B cell (primary cell): ENCODE results near the gene CSNK1E. TPM values are rescaled to one million over a fixed set of nuclear protein-coding genes. Genes with fewer than 3 reads are reported as not detected.

Source experiments
- ATAC-seq: fragments of 200-7000 bp; cut with Tn5 transposase; one replicate; pipeline ENCODE4 v1.10.0; 2021; ENCODE audit warnings: low read depth, mild to moderate bottlenecking, moderate number of reproducible peaks, moderate library complexity
- CTCF ChIA-PET: fragments of 350-600 bp; sonication (Branson Sonifier 250); formaldehyde crosslinking; loops from one replicate; lab custom pipeline; 2021; ENCODE audit warnings: antibody characterized with exemption, inconsistent platforms; lab: Charles Lee
- POLR2A ChIA-PET: fragments of 350-600 bp; sonication (Branson Sonifier 250); formaldehyde crosslinking; loops from one replicate; lab custom pipeline; 2021; ENCODE audit warnings: antibody characterized with exemption; lab: Charles Lee
- DNase-seq: peaks from one replicate; pipeline ENCODE4 v3.0.0; 2013
- H2AFZ ChIP-seq: 2 replicates; pipeline ENCODE4 v1.6.1; 2012; ENCODE audit warnings: mild to moderate bottlenecking, low read depth, low read length; ENCODE audit not compliant: insufficient read depth, poor library complexity, severe bottlenecking
- H3K27ac ChIP-seq, 2 donors: 1 replicate in 1 of 2; 2 replicates in 1 of 2; pipeline ENCODE4 v1.5.1; 2012 to 2013; ENCODE audit warnings: low read length in 2 of 2, mild to moderate bottlenecking in 2 of 2, moderate library complexity in 1 of 2
- H3K27me3 ChIP-seq, 4 experiments: fragments of 200-600 bp in 1 of 4; sonication (generic) in 1 of 4; replicated peaks in 1 of 4; 1 replicate in 2 of 4; 2 replicates in 2 of 4; pipeline versions ENCODE4 v1.6.1 to v1.7.0; 2013 to 2016; ENCODE audit warnings: low read length in 3 of 4, mild to moderate bottlenecking in 2 of 4, mixed read lengths in 1 of 4, moderate library complexity in 1 of 4; ENCODE audit not compliant: insufficient read depth in 4 of 4, control insufficient read depth in 3 of 4; ENCODE audit errors: control extremely low read depth in 1 of 4
- H3K36me3 ChIP-seq, 2 experiments: replicated peaks in 1 of 2; 1 replicate in 1 of 2; 2 replicates in 1 of 2; pipeline versions ENCODE4 v1.6.1 to v1.7.1; 2013; ENCODE audit warnings: low read length in 1 of 2; ENCODE audit not compliant: insufficient read depth in 2 of 2, control insufficient read depth in 1 of 2; ENCODE audit errors: control extremely low read depth in 1 of 2, extremely low read depth in 1 of 2
- H3K4me1 ChIP-seq, 2 donors: fragments of 200-600 bp in 1 of 2; sonication (generic) in 1 of 2; 1 replicate in 1 of 2; 2 replicates in 1 of 2; pipeline versions ENCODE4 v1.5.1 to v1.6.1; 2013 to 2017; ENCODE audit warnings: low read length in 2 of 2; ENCODE audit not compliant: control insufficient read depth in 2 of 2, insufficient read depth in 2 of 2
- H3K4me2 ChIP-seq: replicated peaks from 2 replicates; pipeline ENCODE3; 2012; ENCODE audit warnings: mild to moderate bottlenecking, low read depth, low read length; ENCODE audit not compliant: poor library complexity, severe bottlenecking
- H3K4me3 ChIP-seq, 5 experiments: fragments of 200-600 bp in 1 of 5; sonication (generic) in 1 of 5; 1 replicate in 3 of 5; 2 replicates in 2 of 5; pipeline versions ENCODE4 v1.5.1 to v1.7.0; 2011 to 2016; ENCODE audit warnings: low read length in 4 of 5, mild to moderate bottlenecking in 4 of 5, low read depth in 2 of 5, control low read depth in 1 of 5, moderate library complexity in 1 of 5; ENCODE audit not compliant: insufficient read depth in 1 of 5; ENCODE audit errors: control extremely low read depth in 1 of 5, extremely low read depth in 1 of 5
- H3K79me2 ChIP-seq: fragments of 200-600 bp; sonication (generic); one replicate; pipeline ENCODE4 v1.6.0; 2016; ENCODE audit warnings: low read length; ENCODE audit not compliant: control insufficient read depth, insufficient read depth
- H3K9ac ChIP-seq: fragments of 200-600 bp; sonication (generic); 2 replicates; pipeline ENCODE4 v1.6.1; 2017; ENCODE audit warnings: mild to moderate bottlenecking, low read length, moderate library complexity
- H3K9me3 ChIP-seq, 3 donors: one replicate each; pipeline versions ENCODE4 v1.6.1 to v1.7.1; 2013; ENCODE audit warnings: low read length in 2 of 3; ENCODE audit not compliant: control insufficient read depth in 2 of 3, insufficient read depth in 1 of 3; ENCODE audit errors: control extremely low read depth in 1 of 3
- H4K20me1 ChIP-seq: 2 replicates; pipeline ENCODE4 v1.6.0; 2012; ENCODE audit warnings: mild to moderate bottlenecking, low read length; ENCODE audit not compliant: insufficient read depth, control insufficient read depth, poor library complexity, severe bottlenecking
- H3K27ac Mint-ChIP-seq: one replicate; pipeline ENCODE4 v1.8.0; 2021; ENCODE audit warnings: mixed read lengths
- H3K27me3 Mint-ChIP-seq: one replicate; pipeline ENCODE4 v1.8.0; 2021; ENCODE audit warnings: mixed read lengths
- H3K4me1 Mint-ChIP-seq: one replicate; pipeline ENCODE4 v1.8.0; 2021; ENCODE audit warnings: mixed read lengths
- H3K4me3 Mint-ChIP-seq: one replicate; pipeline ENCODE4 v1.8.0; 2021; ENCODE audit warnings: mixed read lengths
- H3K9me3 Mint-ChIP-seq: one replicate; pipeline ENCODE4 v1.8.0; 2022; ENCODE audit warnings: mixed read lengths; ENCODE audit not compliant: insufficient read depth
- EZH2 ChIP-seq: IDR thresholded peaks from 2 replicates; pipeline ENCODE4 v1.6.1; 2012; ENCODE audit warnings: borderline replicate concordance, low read depth, mild to moderate bottlenecking, moderate library complexity, low read length; ENCODE audit not compliant: insufficient read depth, poor library complexity, severe bottlenecking
- WGBS: methylation state at CpG from one replicate; pipeline ENCODE4 v1.1.5; 2013; ENCODE audit warnings: missing lambda C conversion rate; ENCODE audit not compliant: insufficient coverage; 5-methylcytosine and 5-hydroxymethylcytosine counted together
- intact Hi-C: fragments of 100-400 bp; cut with micrococcal nuclease; formaldehyde crosslinking; loops from one replicate; pipeline ENCODE4 v1.10.0; 2022
- polyA plus RNA-seq: library from polyadenylated mRNA; depleted of rRNA; stranded (reverse); fragments of >200 nt; gene quantifications from 2 replicates; pipeline ENCODE4 v1.2.3, GENCODE V29; 2012
- total RNA-seq, 2 donors: library from RNA; stranded (reverse); fragments of 120-200 nt in 1 of 2; gene quantifications; 1 replicate in 1 of 2; 2 replicates in 1 of 2; pipeline versions ENCODE4 v1.2.3 to v1.2.4, GENCODE V29; 2013 to 2022
- TF ChIP-seq, protein P1 (sequence below): fragments of 200-600 bp; IDR thresholded peaks from one replicate; pipeline ENCODE4 v1.8.0; 2022; ENCODE audit warnings: antibody characterized with exemption, mild to moderate bottlenecking

The CSNK1E gene
- total and polyA plus RNA-seq, 2 donors (not counting 1 experiment from before 2014, with no cell fraction given), result 113 to 133 TPM

DNA sequence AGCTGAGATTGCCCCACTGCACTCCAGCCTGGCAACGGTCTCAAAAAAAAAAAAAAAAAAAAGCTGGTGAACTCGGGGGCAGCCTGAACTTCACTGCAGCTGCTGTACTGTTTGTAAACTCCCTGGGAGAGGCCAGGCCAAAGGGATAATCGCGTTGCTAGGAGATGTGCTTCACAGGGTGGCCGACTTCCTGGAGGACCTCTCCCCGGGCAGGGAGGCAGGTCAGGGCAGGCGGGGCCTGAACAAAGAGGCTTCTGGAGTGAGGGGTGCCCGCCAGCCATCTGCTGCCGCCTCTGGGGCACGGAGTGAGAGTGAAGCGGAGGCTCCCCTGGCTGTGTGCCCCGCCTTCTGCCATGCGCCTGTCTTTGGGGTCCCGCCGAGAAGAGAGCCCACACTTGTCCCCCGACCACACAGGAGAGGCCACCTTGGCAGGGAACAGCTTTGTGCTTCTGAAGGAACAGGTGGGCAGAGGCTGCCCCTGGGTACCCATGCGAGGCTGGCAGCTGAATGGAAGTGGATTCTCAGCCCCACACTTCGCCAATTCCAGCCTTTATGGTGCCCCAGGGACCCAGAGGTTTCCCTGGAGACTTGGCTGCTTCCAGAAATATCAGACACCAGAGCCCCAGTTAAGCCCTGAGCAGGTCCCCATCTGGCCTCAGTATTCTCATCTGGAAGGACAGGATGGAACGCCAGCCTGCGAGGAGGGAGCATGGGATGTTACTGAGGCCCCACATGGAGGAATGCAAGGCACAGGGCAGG is 74.0 kb downstream of the CSNK1E start:
- peaks cover 14% of the 10 kb centered on the region for H3K4me1 Mint-ChIP-seq

DNA sequence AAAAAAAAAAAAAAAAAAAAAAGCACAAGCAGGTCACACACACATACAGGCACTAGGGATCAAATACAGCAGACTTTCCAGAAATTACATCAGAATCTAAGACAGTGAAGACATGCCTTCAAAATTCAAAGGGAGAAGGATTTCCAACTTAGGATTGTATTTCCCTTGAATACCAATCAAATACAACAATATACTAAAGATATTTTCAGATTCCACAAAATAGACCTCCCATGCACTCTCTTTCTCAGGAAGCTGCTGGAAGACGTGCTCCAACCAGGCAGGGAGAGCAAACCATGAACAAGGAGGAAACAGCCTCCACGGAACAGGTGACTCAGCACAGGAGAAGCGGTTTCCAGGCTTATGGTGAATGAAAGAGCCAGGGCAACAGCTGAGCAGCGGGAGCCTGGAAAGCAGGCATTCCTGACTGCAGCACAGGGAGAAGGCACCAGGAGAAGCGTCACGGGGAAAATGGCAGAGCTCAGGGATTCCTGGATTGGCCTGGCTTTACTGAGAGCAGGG is 76.4 kb downstream of the CSNK1E start:
- Histone ChIP-seq H3K4me3 (no peak overlapping the region), H3K79me2 (no peaks in the 10 kb centered on the region), H3K4me1 (no peaks in the 10 kb centered on the region), H2AFZ (no peak overlapping the region), H3K9ac (no peak overlapping the region), H3K4me2 (no peak overlapping the region), H4K20me1 (no peaks in the 10 kb centered on the region), H3K27ac (no peak overlapping the region), H3K9me3 (no peaks in the 10 kb centered on the region), H3K27me3 (no peaks in the 10 kb centered on the region), H3K36me3 (peaks cover 0 to 9% of the 10 kb centered on the region in 2 experiments)
- intact Hi-C loops, result no loop called here
- Mint-ChIP-seq H3K27me3 (no peaks in the 10 kb centered on the region), H3K4me1 (peaks cover under 1% of the 10 kb centered on the region), H3K27ac (no peak overlapping the region), H3K4me3 (no peak overlapping the region), H3K9me3 (no peaks in the 10 kb centered on the region)
- ChIA-PET CTCF (no interaction called here), POLR2A (interaction anchor here (0.6 kb wide), 1 partner anchor 308 kb away, joined by 3 read pairs; no protein-coding TSS in a partner anchor)
- WGBS, result 82% methylated on average over 6 of the region's 6 CpGs
- DNase-seq, result no peak
- TF ChIP-seq, protein P1, sequence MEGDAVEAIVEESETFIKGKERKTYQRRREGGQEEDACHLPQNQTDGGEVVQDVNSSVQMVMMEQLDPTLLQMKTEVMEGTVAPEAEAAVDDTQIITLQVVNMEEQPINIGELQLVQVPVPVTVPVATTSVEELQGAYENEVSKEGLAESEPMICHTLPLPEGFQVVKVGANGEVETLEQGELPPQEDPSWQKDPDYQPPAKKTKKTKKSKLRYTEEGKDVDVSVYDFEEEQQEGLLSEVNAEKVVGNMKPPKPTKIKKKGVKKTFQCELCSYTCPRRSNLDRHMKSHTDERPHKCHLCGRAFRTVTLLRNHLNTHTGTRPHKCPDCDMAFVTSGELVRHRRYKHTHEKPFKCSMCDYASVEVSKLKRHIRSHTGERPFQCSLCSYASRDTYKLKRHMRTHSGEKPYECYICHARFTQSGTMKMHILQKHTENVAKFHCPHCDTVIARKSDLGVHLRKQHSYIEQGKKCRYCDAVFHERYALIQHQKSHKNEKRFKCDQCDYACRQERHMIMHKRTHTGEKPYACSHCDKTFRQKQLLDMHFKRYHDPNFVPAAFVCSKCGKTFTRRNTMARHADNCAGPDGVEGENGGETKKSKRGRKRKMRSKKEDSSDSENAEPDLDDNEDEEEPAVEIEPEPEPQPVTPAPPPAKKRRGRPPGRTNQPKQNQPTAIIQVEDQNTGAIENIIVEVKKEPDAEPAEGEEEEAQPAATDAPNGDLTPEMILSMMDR, result no peak
- no peak for TF ChIP-seq EZH2
- ATAC-seq, result no peak

More for the DNA sequence above, 74.0 kb downstream of the CSNK1E start:
- Histone ChIP-seq H3K36me3 (peaks cover 0 to 16% of the 10 kb centered on the region in 2 experiments), H3K4me1 (peaks cover 5 to 10% of the 10 kb centered on the region in 2 donors), H3K79me2 (no peaks in the 10 kb centered on the region), H3K9me3 (no peaks in the 10 kb centered on the region), H3K27ac (no peak overlapping the region), H3K27me3 (no peaks in the 10 kb centered on the region), H3K4me2 (no peak overlapping the region), H3K9ac (no peak overlapping the region), H2AFZ (no peak overlapping the region), H3K4me3 (no peak overlapping the region), H4K20me1 (no peaks in the 10 kb centered on the region)
- WGBS, result 90% methylated on average over 19 of the region's 20 CpGs
- DNase-seq (no peak), ATAC-seq (no peak)
- Mint-ChIP-seq H3K27me3 (no peaks in the 10 kb centered on the region), H3K9me3 (no peaks in the 10 kb centered on the region), H3K4me3 (no peak overlapping the region), H3K27ac (no peak overlapping the region)
- intact Hi-C loops, result no loop called here
- CTCF ChIA-PET, result no interaction called here
- no peak for TF ChIP-seq EZH2
- TF ChIP-seq, protein P1, result no peak
- POLR2A ChIA-PET, result interaction anchor here (0.6 kb wide), 1 partner anchor 15 kb away, joined by 5 read pairs; no protein-coding TSS in a partner anchor
